HEK293 (cell line): ENCODE data around the gene GJD3.

ENCODE experiments used
- CTCF ChIP-seq: fragments of 450-650 bp; formaldehyde crosslinking; IDR thresholded peaks from 2 replicates; pipeline ENCODE4 v1.5.1; 2016; ENCODE audit warnings: missing biosample characterization, missing genetic modification characterization
- GFI1B ChIP-seq: fragments of 450-650 bp; formaldehyde crosslinking; IDR thresholded peaks from 2 replicates; pipeline ENCODE4 v1.5.1; 2016; ENCODE audit warnings: missing biosample characterization, missing genetic modification characterization
- RBAK ChIP-seq: fragments of 450-650 bp; formaldehyde crosslinking; IDR thresholded peaks from 2 replicates; pipeline ENCODE4 v1.5.1; 2016; ENCODE audit warnings: missing biosample characterization, missing genetic modification characterization
- SCRT1 ChIP-seq: fragments of 450-650 bp; formaldehyde crosslinking; IDR thresholded peaks from 2 replicates; pipeline ENCODE4 v1.5.1; 2016; ENCODE audit warnings: missing biosample characterization, missing genetic modification characterization, borderline replicate concordance
- YY1 ChIP-seq: fragments of 450-650 bp; formaldehyde crosslinking; IDR thresholded peaks from 2 replicates; pipeline ENCODE4 v1.5.1; 2018; ENCODE audit warnings: missing biosample characterization, missing genetic modification characterization
- ZBTB8A ChIP-seq: fragments of 450-650 bp; formaldehyde crosslinking; IDR thresholded peaks from 2 replicates; pipeline ENCODE4 v1.5.1; 2016; ENCODE audit warnings: missing biosample characterization, missing genetic modification characterization
- ZFP37 ChIP-seq: fragments of 450-650 bp; formaldehyde crosslinking; IDR thresholded peaks from 2 replicates; pipeline ENCODE4 v1.5.1; 2016; ENCODE audit warnings: missing biosample characterization, missing genetic modification characterization
- ZNF302 ChIP-seq: fragments of 450-650 bp; formaldehyde crosslinking; IDR thresholded peaks from 2 replicates; pipeline ENCODE4 v1.5.1; 2016; ENCODE audit warnings: missing biosample characterization, missing genetic modification characterization, low read depth
- ZNF341 ChIP-seq: fragments of 450-650 bp; formaldehyde crosslinking; IDR thresholded peaks from 2 replicates; pipeline ENCODE4; 2016; ENCODE audit warnings: low read depth, missing biosample characterization, missing genetic modification characterization
- ZNF473 ChIP-seq: fragments of 450-650 bp; formaldehyde crosslinking; IDR thresholded peaks from 2 replicates; pipeline ENCODE4 v1.5.1; 2017; ENCODE audit warnings: missing biosample characterization, missing genetic modification characterization
- ZNF501 ChIP-seq: fragments of 450-650 bp; formaldehyde crosslinking; IDR thresholded peaks from 2 replicates; pipeline ENCODE4 v1.5.1; 2016; ENCODE audit warnings: missing biosample characterization, missing genetic modification characterization
- ZNF610 ChIP-seq: fragments of 450-650 bp; formaldehyde crosslinking; IDR thresholded peaks from 2 replicates; pipeline ENCODE4 v1.5.1; 2016; ENCODE audit warnings: missing biosample characterization, missing genetic modification characterization, borderline replicate concordance
- ZSCAN23 ChIP-seq: fragments of 450-650 bp; formaldehyde crosslinking; IDR thresholded peaks from 2 replicates; pipeline ENCODE4 v1.5.1; 2016; ENCODE audit warnings: missing biosample characterization, missing genetic modification characterization

GRCh38 chr17:40347319-40348135 is 17.0 kb downstream of the GJD3 start:
- TF ChIP-seq GFI1B (tag by site-specific recombination) = no peak
- TF ChIP-seq CTCF (tag by site-specific recombination) = no peak
- no peak for TF ChIP-seq SCRT1 (tag by site-specific recombination)
- TF ChIP-seq ZFP37 (tag by site-specific recombination) = no peak
- TF ChIP-seq YY1 = no peak
- TF ChIP-seq ZNF341 (tag by site-specific recombination) = no peak
- no peak for TF ChIP-seq ZBTB8A (tag by site-specific recombination)
- no peak for TF ChIP-seq ZNF302 (tag by site-specific recombination)
- no peak for TF ChIP-seq ZSCAN23 (tag by site-specific recombination)
- TF ChIP-seq RBAK (tag by site-specific recombination) = no peak
- no peak for TF ChIP-seq ZNF501 (tag by site-specific recombination)
- no peak for TF ChIP-seq ZNF610 (tag by site-specific recombination)
- no peak for TF ChIP-seq ZNF473 (tag by site-specific recombination)
